ENCODE results near the gene ANAPC1. TPM values are rescaled to one million over a fixed set of nuclear protein-coding genes. Genes with fewer than 3 reads are reported as not detected.
"Not testable (repeated sequence)": the region's sequence is repeated elsewhere in the genome, so short reads cannot be mapped to it uniquely, and the experiment has no call there.

The ANAPC1 gene
- total and polyA plus RNA-seq, 2 experiments from 2014 or later: 17.8 to 175 TPM

GRCh38 chr2:111735838-111736721, 147.9 kb downstream of the ANAPC1 start:
- not testable (repeated sequence) for H3K36me3 Mint-ChIP-seq (ENCODE audit: low read depth); H4K20me1 ChIP-seq (replicated peaks; ENCODE audit: insufficient read depth); H3K27me3 Mint-ChIP-seq (ENCODE audit: insufficient read depth, low read depth, poor library complexity); H3K4me3 ChIP-seq; DNase-seq (ENCODE audit: low spot score); H3K27ac Mint-ChIP-seq; H3F3A ChIP-seq (replicated peaks; ENCODE audit: low read depth); H3K27ac ChIP-seq (ENCODE audit: low read depth); H3K4me2 ChIP-seq; H3K36me3 ChIP-seq (ENCODE audit: insufficient read depth); H3K4me1 ChIP-seq (ENCODE audit: insufficient read depth); H3K79me2 ChIP-seq (replicated peaks; ENCODE audit: insufficient read depth); H3K27me3 ChIP-seq (ENCODE audit: insufficient read depth); H2AFZ ChIP-seq; H3K9me2 ChIP-seq (ENCODE audit: insufficient read depth); H3K9me3 Mint-ChIP-seq; H3K4me3 Mint-ChIP-seq; H3K4me1 Mint-ChIP-seq
- peak; percentile 94 for ATAC-seq
- TF ChIP-seq CTCF (conservative IDR thresholded peaks at IDR 0.05; ENCODE audit: low read depth in 2 of 2): peak in 1 of 2 experiments; percentile 20; a peak in 2 of 4 replicates

DNA sequence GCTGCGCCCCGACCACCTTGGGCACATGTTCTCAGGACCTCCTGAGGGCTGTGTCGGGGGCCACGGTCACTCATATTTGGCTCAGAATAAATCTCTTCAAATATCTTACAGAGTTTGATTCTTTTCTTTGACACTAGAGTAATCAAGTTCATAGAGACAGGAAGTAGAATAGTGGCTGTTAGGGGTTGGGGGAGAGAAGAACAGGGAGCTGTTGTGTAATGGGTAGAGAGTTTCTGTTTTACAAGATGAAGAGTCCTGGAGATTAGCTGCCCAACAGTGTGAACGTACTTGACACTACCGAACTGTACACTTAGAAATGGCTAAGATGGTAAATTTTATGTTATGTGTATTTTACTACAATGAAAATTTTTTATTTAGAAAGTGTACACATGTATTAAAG, 148.6 kb downstream of the ANAPC1 start:
- H3K4me3 Mint-ChIP-seq; H3K4me1 Mint-ChIP-seq; H3K9me2 ChIP-seq (ENCODE audit: insufficient read depth); H3F3A ChIP-seq (replicated peaks; ENCODE audit: low read depth); H3K4me1 ChIP-seq (ENCODE audit: insufficient read depth); H3K36me3 ChIP-seq (ENCODE audit: insufficient read depth); H4K20me1 ChIP-seq (replicated peaks; ENCODE audit: insufficient read depth); H3K4me2 ChIP-seq; H3K27ac Mint-ChIP-seq; ATAC-seq; H2AFZ ChIP-seq; H3K27me3 ChIP-seq (ENCODE audit: insufficient read depth); DNase-seq (ENCODE audit: low spot score); H3K9me3 Mint-ChIP-seq; H3K36me3 Mint-ChIP-seq (ENCODE audit: low read depth); H3K27ac ChIP-seq (ENCODE audit: low read depth); H3K4me3 ChIP-seq; H3K79me2 ChIP-seq (replicated peaks; ENCODE audit: insufficient read depth); H3K27me3 Mint-ChIP-seq (ENCODE audit: insufficient read depth, low read depth, poor library complexity): not testable (repeated sequence)

DNA sequence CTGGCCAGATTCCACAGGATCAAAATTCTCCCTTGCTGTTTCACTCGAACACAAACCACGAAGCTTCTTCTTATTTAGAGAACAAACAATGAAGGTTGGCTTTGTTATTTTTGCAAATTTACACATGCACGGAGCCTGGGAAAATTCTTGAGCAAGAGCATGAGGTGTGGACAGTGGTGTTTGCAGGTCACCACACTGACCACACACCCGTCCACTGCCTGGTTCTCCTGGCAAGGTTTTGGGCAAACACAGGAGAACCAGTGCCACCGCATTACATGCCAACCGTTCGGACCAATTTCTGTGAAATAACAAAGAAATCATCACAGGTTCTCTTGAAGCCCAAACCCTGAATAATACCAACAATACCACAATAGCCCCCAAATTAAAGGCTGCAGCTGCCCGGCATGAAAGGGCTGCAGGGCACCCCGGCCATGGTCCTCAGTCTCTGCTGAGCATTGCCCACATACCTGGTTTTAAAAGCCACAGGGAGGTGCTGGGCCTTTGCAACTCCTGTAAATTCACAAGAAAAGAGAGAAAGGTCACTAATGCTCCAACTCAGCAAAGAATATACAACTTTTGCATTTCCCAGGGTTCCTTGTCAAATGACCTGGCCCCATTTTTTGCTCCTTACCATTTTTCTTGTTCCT, 154.1 kb downstream of the ANAPC1 start:
- H3K4me3 Mint-ChIP-seq; H4K20me1 ChIP-seq (replicated peaks; ENCODE audit: insufficient read depth); DNase-seq (ENCODE audit: low spot score); H3K9me3 Mint-ChIP-seq; H3K9me2 ChIP-seq (ENCODE audit: insufficient read depth); H3K79me2 ChIP-seq (replicated peaks; ENCODE audit: insufficient read depth); H3K36me3 Mint-ChIP-seq (ENCODE audit: low read depth); H3K4me2 ChIP-seq; H3K27me3 ChIP-seq (ENCODE audit: insufficient read depth); H3K4me1 Mint-ChIP-seq; H2AFZ ChIP-seq; H3K27ac ChIP-seq (ENCODE audit: low read depth); H3K27ac Mint-ChIP-seq; H3K36me3 ChIP-seq (ENCODE audit: insufficient read depth); ATAC-seq; H3K27me3 Mint-ChIP-seq (ENCODE audit: insufficient read depth, low read depth, poor library complexity); H3K4me3 ChIP-seq; H3F3A ChIP-seq (replicated peaks; ENCODE audit: low read depth); H3K4me1 ChIP-seq (ENCODE audit: insufficient read depth): not testable (repeated sequence)

DNA sequence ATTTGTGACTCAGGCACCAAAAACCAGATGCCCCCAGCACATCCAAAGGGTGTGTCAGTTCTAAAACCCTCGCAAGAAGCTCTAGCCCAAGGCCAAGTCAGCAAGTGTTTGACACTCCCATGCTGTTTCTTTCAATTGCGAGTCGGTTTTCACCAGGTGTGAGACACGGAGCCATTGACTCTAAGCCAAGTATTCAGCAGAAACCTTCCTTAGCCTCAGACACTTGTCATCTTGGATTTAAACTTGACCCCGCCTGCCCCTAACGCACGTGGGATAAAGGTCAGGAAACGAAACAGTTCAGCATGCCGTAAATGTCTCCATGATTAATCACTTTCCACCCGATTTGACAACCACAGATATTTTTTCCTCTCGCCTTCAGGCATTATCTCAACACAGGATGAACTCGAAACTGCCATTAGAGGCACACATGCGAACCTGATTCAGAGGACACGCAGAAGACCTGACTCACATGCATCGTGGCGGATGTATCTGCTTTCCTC, 156.3 kb downstream of the ANAPC1 start:
- not testable (repeated sequence) for H3K9me2 ChIP-seq (ENCODE audit: insufficient read depth); H3K4me1 ChIP-seq (ENCODE audit: insufficient read depth); H3K27ac ChIP-seq (ENCODE audit: low read depth); H3K4me3 ChIP-seq; H3K27me3 Mint-ChIP-seq (ENCODE audit: insufficient read depth, low read depth, poor library complexity); DNase-seq (ENCODE audit: low spot score); H3K36me3 ChIP-seq (ENCODE audit: insufficient read depth); H3K4me3 Mint-ChIP-seq; ATAC-seq; H3K79me2 ChIP-seq (replicated peaks; ENCODE audit: insufficient read depth); H3K27ac Mint-ChIP-seq; H3K9me3 Mint-ChIP-seq; H3K4me2 ChIP-seq; H3F3A ChIP-seq (replicated peaks; ENCODE audit: low read depth); H2AFZ ChIP-seq; H3K4me1 Mint-ChIP-seq; H3K36me3 Mint-ChIP-seq (ENCODE audit: low read depth); H3K27me3 ChIP-seq (ENCODE audit: insufficient read depth); H4K20me1 ChIP-seq (replicated peaks; ENCODE audit: insufficient read depth)
